NCI-H187 treated with DMSO at 0.1 percent for 48 hours (cell line): ENCODE measurements around the gene CD9.
A peak's percentile ranks its signal among the peaks of the same experiment; 100 is the strongest.

Experiments
- DNase-seq: peaks from one replicate; lab custom pipeline; 2025; lab: John Stamatoyannopoulos, UW

Gene CD9

GRCh38 chr12:6241495-6241894, 41.3 kb downstream of the CD9 start:
- no peak for DNase-seq

DNA sequence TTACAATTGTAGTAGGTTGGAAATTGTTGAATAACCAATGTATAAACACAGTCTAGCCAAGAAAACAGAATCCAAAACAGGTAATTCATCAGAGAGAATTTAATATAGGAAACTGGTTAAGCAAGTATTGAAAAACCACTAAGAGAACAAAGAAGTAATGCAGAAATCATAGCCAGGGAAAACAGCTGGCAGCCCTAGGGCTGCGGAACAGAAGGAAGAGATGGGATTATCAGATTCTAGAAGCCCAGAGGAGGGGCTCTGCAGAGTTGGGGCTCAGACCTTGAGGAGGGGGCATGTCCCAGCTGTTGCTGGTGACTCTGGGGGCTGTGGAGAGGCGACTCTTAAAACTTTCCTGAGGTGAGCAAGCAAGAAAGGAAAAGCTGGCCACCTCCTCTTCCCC, 49.4 kb downstream of the CD9 start:
- no peak for DNase-seq

DNA sequence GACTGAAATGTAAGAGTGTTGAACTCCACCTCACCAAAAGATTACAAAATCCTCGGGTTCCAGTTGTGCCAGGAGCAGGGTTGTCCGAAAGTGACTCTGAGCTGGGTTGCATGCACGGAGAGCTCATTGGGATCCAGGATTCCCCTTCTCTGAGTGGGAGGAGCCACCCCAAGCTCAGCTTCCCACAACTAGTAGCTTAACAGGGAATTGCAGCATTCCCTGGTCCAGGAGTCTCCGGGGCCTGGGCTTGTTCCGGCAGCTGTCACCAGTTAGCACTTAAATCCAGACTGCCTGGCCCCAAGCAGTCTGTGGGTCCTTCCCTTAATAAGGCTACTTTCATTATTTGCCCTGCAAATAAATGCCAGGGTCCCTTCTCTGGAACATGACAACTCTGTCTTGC, 50.1 kb downstream of the CD9 start:
- no peak for DNase-seq

DNA sequence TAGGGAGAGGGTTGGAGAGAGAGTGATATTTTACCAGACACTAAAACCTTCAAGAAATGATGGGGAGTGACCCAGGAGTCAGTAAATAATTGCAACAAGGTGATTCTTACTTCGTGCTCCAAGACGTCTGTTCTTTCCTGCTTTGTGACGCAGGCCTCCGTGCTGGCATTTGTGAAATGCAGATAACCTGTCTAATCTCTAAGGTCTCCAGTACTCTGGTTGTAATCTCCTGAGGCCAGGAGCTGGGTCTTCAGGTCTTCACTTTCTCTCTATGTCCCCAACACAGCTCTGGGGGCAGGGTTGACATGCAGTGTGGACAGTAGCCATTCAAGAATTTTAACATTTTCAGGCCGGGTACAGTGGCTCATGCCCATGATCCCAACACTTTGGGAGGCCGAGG, 53.1 kb downstream of the CD9 start:
- no peak for DNase-seq

GRCh38 chr12:6254491-6254890, 54.3 kb downstream of the CD9 start:
- DNase-seq, result no peak

DNA sequence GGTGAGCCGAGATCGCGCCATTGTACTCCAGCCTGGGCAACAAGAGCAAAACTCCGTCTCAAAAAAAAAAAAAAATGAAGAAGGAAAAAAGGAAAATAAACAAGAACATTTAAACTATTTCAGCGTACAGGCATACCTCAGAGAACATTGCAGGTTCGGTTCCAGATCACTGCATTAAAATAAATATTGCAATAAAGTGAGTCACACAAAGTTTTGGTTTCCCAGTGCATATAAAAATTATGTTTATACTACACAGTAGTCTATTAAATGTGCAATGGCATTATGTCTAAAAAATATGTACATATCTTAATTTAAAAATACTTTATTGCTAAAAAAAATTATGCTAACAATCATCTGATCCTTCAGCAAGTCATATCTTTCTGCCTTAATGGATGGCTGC, 56.8 kb downstream of the CD9 start:
- DNase-seq, result no peak

GRCh38 chr12:6262211-6262610, 62.0 kb downstream of the CD9 start:
- no peak for DNase-seq

DNA sequence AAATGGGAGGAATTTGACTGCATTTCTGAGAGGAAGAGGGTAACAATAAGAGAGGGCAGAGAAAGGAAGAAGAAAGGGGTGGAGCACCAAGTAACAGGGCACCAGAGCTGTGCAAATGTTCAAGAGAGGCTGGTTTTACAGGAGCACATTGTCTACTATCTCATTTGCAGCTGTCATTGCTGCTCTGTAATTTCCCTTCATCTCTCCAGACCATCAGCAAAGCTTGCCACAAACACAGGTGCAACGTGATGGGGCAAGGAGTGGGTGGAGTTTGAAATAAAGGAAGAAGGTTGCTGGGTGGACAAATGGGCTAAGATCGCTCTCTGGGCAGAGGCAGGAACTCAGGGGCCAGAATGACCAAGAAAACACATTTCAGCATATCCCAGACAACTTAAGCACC, 62.4 kb downstream of the CD9 start:
- no peak for DNase-seq

DNA sequence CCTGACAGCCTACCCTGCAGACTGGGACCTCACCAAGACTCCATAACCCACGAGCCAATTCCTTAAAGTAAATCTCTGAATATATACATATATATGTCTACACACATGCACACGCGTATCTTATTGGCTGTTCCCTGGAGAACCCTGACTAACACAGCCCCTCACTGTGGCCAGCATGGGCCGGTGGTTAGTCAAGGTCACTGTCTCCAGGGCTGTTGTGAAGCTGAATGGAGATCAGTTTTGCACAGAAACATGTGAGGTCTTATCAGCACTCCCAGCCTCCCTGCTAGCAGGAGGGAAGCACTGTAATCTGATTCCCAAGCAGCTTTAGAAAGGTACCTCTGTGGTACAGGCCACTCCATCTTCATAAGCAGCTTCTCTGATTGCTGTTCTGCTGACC, 63.7 kb downstream of the CD9 start:
- peak; percentile 44 for DNase-seq

DNA sequence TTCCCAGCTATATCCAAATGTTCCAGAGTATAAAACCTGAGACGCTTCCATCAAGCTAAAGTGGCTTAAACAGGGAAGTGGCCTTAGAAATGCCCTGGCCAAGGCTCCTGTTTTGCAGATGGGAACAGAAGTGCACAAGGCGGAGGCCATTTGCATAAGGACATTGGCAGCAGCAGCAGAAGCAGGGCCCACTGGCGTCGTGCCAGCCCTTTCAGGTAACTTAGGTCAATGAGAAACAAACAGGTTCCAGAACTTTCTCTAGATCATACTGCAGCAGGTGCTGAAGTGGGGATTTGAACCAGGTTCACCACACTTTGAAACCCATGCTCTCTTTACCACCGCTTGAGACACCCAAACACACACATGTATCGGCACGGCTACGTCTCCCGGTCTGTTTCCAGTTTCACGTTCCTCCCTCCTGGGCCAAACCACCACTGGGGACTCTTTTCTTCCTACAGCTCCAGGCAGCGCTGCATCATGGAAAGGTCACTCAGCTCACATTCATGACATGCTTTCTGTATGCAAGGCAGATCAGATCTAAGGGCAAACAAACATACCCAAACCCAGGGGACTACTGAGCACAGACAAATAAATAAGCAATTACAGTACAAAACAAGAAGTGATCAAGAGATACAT, 64.3 kb downstream of the CD9 start:
- DNase-seq, result no peak

GRCh38 chr12:6265038-6265405, 64.8 kb downstream of the CD9 start:
- DNase-seq, result no peak

DNA sequence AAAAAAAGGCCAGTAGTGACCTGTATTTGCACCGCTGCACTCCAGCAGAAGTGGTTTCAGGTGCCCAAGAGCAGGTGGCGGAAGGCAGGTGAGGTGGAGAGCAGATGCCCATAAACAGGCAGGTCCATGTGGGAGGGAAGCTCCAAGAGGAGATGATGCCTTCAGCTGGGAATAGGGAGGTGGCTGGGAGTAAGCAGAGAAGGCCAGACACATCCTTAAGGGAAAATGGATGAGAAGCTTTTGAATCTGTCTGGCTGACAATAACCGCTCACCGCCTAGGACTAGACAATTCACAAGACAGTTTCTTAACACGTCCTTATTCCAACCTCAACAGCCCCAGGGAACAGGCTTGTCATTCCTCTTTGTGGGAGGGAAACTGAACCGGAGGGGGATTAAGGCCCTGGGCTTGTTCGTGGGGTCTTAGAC, 66.4 kb downstream of the CD9 start:
- peak; percentile 90 for DNase-seq

GRCh38 chr12:6266971-6267721, 66.9 kb downstream of the CD9 start:
- no peak for DNase-seq

DNA sequence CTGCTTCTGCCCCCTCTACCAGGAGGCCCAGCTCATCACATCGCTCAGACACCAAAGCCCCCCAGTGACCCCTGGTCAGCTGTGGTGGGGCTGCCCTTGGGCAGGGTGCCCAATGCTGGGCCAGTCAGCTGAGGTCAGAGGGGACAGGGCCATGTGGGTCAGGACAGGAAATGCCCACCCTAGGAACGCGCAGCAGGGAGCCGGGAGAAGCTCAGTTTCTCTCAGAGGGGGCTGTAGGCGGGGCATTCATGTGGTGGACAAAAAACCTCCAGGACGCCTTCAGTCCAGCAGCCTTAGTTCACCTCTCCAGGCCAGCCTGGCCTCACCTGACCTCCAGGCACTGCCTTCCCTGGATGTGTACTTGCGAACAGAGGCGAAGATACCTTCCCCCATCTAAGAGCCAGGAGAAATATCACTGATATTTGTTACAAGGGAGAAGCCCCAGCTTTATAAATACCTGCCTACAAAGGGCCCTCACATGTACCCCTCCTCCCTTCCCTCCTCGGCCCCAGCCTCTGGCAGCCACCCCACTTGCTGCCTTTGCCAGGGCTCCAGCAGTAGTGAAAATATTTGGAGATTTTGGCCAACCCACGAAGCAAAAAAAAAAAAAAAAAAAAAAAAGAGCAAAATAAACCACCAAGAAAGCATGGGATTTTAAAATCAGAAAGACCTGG, 68.4 kb downstream of the CD9 start:
- DNase-seq, result no peak

DNA sequence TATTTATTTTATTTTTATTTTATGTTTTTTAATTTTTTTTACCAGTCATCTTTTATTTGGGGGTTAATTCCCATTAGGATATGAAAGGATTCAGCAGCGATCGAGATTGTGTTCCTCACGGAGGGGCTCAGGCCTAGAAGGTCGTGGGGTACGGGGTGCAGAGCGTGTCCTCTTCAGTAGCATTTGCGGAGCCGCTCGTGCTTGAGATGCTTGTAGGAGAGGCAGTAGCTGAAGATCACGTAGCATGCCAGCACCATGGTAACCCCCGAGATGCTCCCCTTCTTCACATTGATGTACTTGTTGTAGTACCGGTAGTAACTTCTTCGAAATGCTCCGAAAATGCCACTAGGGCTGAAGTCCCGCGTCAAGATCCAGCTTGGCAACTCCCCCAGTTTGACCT, 69.8 kb downstream of the CD9 start:
- no peak for DNase-seq

GRCh38 chr12:6271281-6271680, 71.1 kb downstream of the CD9 start:
- DNase-seq, result no peak

- no peak for DNase-seq
Measured at GRCh38 chr12:6272300-6273204, 72.4 kb downstream of the CD9 start.

GRCh38 chr12:6273205-6273540, 73.0 kb downstream of the CD9 start:
- no peak for DNase-seq

GRCh38 chr12:6273541-6274230, 73.5 kb downstream of the CD9 start:
- no peak for DNase-seq

DNA sequence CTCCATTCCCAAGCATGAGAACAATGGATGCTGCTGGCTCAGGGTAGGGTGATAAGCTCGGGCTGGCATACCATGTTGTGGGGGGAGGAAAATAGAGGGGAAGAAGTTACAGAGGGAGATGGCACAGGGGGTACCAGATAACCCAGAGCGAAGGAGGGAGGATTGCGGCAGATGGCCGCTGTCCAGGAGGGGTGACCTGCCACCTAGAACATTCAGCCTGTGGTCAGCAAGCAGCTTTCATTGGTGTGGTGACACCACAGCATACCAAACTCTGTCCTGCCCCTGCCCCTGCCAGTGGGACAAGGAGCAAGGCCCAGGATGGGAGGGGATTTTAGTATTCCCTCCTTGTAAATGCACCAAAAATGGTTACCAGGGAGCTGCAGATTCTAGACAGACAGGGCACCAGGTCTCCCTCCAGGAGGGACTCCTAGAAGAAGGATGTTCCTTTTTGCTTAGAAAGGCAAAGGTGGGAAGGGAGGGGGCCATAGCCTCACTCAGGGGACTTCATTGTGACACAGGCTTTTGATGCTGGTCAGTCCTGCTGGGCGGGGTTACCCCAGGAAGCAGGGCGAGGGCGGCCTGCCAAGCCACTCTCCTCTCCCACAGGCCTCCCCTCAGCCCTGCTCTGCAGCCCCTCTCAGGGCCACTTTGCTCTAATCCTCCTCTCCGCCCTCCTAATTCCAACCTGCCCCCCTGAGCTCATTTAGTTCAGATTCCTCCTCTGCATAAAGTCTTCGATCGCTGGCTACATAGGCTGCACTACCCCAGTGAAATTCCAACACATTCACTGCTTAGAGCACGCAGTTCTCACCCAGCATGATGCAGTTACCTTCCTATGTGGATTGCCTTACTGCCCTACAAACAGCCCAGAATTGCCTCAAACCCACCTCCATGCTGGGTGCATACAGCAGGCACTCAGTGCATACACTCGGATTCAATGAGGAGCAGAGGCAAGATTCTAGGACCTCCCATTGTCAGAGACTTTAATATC, 74.3 kb downstream of the CD9 start:
- DNase-seq, result no peak
